Testis (tissue), 3 donors: ENCODE data around the gene SH3TC1. TPM values are rescaled to one million over a fixed set of nuclear protein-coding genes. Genes with fewer than 3 reads are reported as not detected.

ENCODE experiments used
- DNase-seq: peaks from one replicate; pipeline ENCODE4 v3.0.0-alpha.2; 2019
- H3K27ac ChIP-seq, 2 donors: fragments of 200-600 bp; sonication (generic); one replicate each; pipeline ENCODE4 v1.5.1; 2019
- H3K27me3 ChIP-seq: fragments of 200-600 bp; sonication (generic); one replicate; pipeline ENCODE4 v1.5.1; 2019
- H3K36me3 ChIP-seq: fragments of 200-600 bp; sonication (generic); one replicate; pipeline ENCODE4 v1.5.1; 2017; ENCODE audit warnings: low read depth; ENCODE audit errors: missing control alignments
- H3K4me1 ChIP-seq: fragments of 200-600 bp; sonication (generic); one replicate; pipeline ENCODE4 v1.5.1; 2019
- H3K4me3 ChIP-seq, 2 donors: fragments of 200-600 bp; sonication (generic); one replicate each; pipeline ENCODE4 v1.5.1; 2017 to 2019
- H3K9me3 ChIP-seq: fragments of 200-600 bp; sonication (generic); one replicate; pipeline ENCODE4 v1.5.1; 2017
- CTCF ChIP-seq, 3 experiments: fragments of 450-650 bp in 2 of 3; fragments of 200-600 bp in 1 of 3; sonication (generic) in 1 of 3; IDR thresholded peaks; one replicate each; pipeline ENCODE4 v1.5.1; 2016 to 2019; ENCODE audit warnings: antibody characterized with exemption in 3 of 3, mild to moderate bottlenecking in 2 of 3, moderate library complexity in 1 of 3
- POLR2A ChIP-seq: fragments of 450-650 bp; IDR thresholded peaks from one replicate; pipeline ENCODE4 v1.6.1; 2017; ENCODE audit warnings: antibody characterized with exemption, mild to moderate bottlenecking, moderate library complexity
- WGBS, 2 donors: methylation state at CpG; one replicate each; pipeline ENCODE4 v1.1.5; 2018; 5-methylcytosine and 5-hydroxymethylcytosine counted together
- intact Hi-C: fragments of 100-400 bp; cut with DNase I; formaldehyde crosslinking; loops from one replicate; pipeline ENCODE4 v1.15.1; 2023; ENCODE audit warnings: low total_unique reads
- polyA plus RNA-seq: library from polyadenylated mRNA; stranded (reverse); fragments of 350-450 nt; fragmentation: Illumina TruSeq; extraction: RNeasy Lipid Tissue Mini Kit (QIAGEN cat#74804); gene quantifications from one replicate; pipeline ENCODE4 v1.2.3, GENCODE V29; 2014; ENCODE audit warnings: low read depth, low replicate concordance; ENCODE audit not compliant: insufficient read depth
- total RNA-seq, 2 donors: library from RNA; depleted of rRNA; stranded (reverse); fragments of >200 nt; gene quantifications; one replicate each; pipeline ENCODE4 v1.2.3, GENCODE V29; 2016

Gene SH3TC1
- total and polyA plus RNA-seq, 3 donors from 2014 or later, result 3.2 to 12.6 (median 4.0) TPM

DNA sequence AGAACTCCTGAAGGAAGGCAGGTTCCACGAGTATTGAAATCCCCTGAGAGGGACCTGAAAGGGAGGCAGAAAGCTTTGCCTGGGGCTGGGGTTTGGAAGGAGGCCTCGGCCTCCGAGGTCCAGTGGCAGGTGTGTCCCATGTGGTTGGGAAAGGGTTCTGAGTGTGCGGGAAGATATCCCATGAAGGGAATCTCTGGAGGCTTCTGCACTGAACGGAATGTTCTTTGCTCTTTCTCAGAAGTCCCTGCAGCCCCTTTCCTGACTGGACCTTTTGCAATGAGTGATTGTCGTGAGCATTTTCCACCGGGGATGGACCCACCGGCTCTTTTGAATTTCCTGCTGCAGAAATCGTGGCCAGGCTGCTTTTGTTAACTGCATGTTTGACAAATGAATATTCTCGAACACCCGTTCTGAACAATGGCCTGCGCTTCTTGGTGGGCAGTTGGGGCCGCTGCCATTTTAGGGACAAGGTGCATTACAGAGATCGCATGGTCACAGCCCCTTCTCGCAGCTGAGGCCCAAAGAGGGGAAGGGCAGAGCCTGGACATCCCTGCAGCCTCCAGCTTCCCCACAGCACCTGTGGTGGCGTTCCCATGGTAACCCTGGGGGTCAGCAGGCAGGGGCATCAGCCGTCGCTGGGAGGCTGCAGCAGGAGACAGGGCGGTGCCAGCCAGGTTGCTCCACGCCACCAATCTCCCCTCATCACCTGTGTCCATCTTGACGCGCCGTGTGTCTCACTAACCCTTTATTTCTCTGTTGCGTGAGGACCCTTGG lies 52.2 kb downstream of the SH3TC1 start:
- DNase-seq, result no peak
- no peaks in the 10 kb centered on the region for H3K4me1 ChIP-seq
- no peak overlapping the region for H3K4me3 ChIP-seq
- no peaks in the 10 kb centered on the region for H3K9me3 ChIP-seq
- intact Hi-C loops, result no loop called here
- H3K36me3 ChIP-seq, result no peaks in the 10 kb centered on the region
- 69 to 73% methylated on average over 14 to 24 of the region's 24 CpGs for WGBS, 2 donors
- no peak overlapping the region for H3K27ac ChIP-seq
- TF ChIP-seq POLR2A, result no peak
- TF ChIP-seq CTCF (IDR thresholded peaks at IDR 0.05), result no peak
- no peaks in the 10 kb centered on the region for H3K27me3 ChIP-seq

DNA sequence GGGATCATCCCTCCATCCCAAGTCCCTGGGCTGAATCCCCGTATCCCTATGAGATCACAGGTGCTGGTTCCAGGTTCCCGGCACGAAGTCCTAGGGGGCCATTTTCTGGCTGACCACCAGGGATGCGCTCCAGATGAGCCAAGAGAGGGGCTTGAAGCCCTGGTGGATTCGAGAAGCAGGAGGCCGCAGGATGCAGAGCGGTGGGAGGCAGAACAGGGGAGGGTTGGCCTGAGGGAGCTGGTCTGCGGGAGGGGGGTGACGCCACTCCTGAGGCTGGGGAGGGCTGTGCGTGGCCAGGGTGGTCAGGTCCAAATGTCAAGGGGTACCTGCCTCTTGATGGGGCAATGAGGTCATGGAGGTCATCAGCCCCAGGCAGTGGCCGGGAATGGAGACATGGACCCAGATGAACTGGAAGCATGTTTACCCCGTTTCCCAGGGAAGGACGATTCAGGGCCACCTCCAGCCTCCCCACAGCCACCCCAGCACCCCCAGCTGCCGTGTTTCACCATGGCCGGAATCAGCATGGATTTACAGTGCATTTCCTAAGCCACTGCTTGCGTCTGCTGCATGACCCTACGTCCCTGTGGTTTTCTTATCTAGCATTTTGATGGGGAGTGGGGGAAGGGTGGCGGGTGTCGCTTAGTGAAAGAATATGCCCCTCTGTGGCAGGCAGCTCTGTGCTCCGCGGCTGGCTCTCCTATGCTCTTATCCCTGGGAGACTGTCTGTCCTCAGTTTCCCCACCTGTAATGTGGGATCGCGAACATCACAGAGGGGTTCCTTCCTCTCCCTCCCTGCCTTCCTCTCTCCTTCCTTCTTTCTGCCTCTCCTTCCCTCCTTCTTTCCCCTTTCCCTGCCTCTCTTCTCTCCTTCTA lies 53.4 kb downstream of the SH3TC1 start:
- WGBS, 2 donors, result 78 to 88% methylated on average over 22 to 23 of the region's 23 CpGs
- H3K9me3 ChIP-seq, result no peaks in the 10 kb centered on the region
- intact Hi-C loops, result no loop called here

GRCh38 chr4:8254076-8254475 lies 55.0 kb downstream of the SH3TC1 start:
- no peaks in the 10 kb centered on the region for H3K27me3 ChIP-seq
- no peak for TF ChIP-seq CTCF (IDR thresholded peaks at IDR 0.05)
- no peak for TF ChIP-seq POLR2A
- DNase-seq, result no peak
- no peaks in the 10 kb centered on the region for H3K9me3 ChIP-seq
- H3K36me3 ChIP-seq, result no peaks in the 10 kb centered on the region
- WGBS, 2 donors, result 44 to 55% methylated on average over 6 of the region's 6 CpGs
- H3K4me3 ChIP-seq, result no peak overlapping the region
- no peak overlapping the region for H3K27ac ChIP-seq
- no peaks in the 10 kb centered on the region for H3K4me1 ChIP-seq
- intact Hi-C loops, result no loop called here

More for the DNA sequence above, 53.4 kb downstream of the SH3TC1 start:
- TF ChIP-seq CTCF (IDR thresholded peaks at IDR 0.05) (no peak), POLR2A (no peak)
- no peaks in the 10 kb centered on the region for H3K27me3 ChIP-seq
- H3K4me3 ChIP-seq, result no peak overlapping the region
- no peaks in the 10 kb centered on the region for H3K4me1 ChIP-seq
- no peaks in the 10 kb centered on the region for H3K36me3 ChIP-seq
- H3K27ac ChIP-seq, result no peak overlapping the region
- no peak for DNase-seq

GRCh38 chr4:8255698-8256441 lies 56.8 kb downstream of the SH3TC1 start:
- intact Hi-C loops, result no loop called here
- no peak overlapping the region for H3K27ac ChIP-seq

More at GRCh38 chr4:8255698-8256441, 56.8 kb downstream of the SH3TC1 start:
- no peaks in the 10 kb centered on the region for H3K4me1 ChIP-seq
- no peak for DNase-seq
- TF ChIP-seq POLR2A (no peak), CTCF (IDR thresholded peaks at IDR 0.05) (no peak)
- no peak overlapping the region for H3K4me3 ChIP-seq
- no peaks in the 10 kb centered on the region for H3K27me3 ChIP-seq
- WGBS, 2 donors, result 83 to 90% methylated on average over 14 of the region's 14 CpGs
- H3K9me3 ChIP-seq, result no peaks in the 10 kb centered on the region
- no peaks in the 10 kb centered on the region for H3K36me3 ChIP-seq
